Cardiac fibroblast (primary cell): ENCODE results near the gene SEC14L2.

Experiments
- DNase-seq, 2 donors: peaks; one replicate each; pipeline versions ENCODE4 v3.0.0 to v3.0.0-alpha.2; 2010; ENCODE audit warnings: low read depth in 2 of 2
- H3K4me3 ChIP-seq, 2 donors: replicated peaks in 1 of 2; 1 replicate in 1 of 2; 2 replicates in 1 of 2; pipeline ENCODE4 v1.5.1; 2011; ENCODE audit warnings: low read depth in 2 of 2, low read length in 2 of 2, mild to moderate bottlenecking in 2 of 2, moderate library complexity in 1 of 2
- TF ChIP-seq, protein P1 (sequence below): IDR thresholded peaks from one replicate; pipeline ENCODE4 v1.5.1; 2011; ENCODE audit warnings: low read depth, mild to moderate bottlenecking, low read length, inconsistent platforms

Gene SEC14L2

DNA sequence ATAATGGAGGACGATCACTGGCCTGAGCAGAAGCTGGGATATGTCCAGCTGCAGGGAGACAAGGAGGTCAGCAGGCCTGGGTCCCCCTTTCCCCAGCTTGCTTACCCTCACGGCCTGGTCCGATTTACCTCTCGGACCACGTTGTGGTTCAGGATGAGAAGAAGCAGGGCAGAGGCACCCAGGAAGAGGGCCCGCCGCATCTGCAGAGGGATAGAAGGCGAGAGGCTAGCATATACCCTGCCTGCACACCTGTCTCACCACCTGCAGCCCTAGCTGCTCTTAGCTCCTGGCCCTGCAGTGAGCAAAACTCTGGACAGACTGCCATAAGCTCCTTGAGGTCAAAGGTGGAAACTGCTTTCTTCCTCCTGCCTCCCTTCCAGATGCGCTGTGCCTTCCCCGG, 10.9 kb upstream of the SEC14L2 start:
- no peak for DNase-seq
- no peak overlapping the region for H3K4me3 ChIP-seq
- TF ChIP-seq, protein P1, sequence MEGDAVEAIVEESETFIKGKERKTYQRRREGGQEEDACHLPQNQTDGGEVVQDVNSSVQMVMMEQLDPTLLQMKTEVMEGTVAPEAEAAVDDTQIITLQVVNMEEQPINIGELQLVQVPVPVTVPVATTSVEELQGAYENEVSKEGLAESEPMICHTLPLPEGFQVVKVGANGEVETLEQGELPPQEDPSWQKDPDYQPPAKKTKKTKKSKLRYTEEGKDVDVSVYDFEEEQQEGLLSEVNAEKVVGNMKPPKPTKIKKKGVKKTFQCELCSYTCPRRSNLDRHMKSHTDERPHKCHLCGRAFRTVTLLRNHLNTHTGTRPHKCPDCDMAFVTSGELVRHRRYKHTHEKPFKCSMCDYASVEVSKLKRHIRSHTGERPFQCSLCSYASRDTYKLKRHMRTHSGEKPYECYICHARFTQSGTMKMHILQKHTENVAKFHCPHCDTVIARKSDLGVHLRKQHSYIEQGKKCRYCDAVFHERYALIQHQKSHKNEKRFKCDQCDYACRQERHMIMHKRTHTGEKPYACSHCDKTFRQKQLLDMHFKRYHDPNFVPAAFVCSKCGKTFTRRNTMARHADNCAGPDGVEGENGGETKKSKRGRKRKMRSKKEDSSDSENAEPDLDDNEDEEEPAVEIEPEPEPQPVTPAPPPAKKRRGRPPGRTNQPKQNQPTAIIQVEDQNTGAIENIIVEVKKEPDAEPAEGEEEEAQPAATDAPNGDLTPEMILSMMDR, result no peak

DNA sequence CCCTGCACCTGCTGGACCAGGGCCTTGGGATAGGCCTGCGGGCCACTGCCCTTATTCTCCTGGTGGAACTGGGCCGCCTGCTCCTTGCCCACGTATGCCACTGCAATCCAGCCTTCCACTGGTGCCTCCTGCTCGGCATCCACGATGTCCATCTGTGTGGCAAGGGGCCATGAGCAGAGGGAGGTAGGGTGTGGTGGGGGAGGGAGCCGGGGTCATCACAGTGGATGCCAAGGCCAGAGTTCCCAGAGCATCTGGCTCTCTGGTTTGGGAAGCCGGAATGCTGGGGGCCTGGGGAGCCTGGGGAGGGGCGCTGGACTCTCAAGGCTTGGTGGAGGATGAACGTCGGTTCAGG, 10.2 kb upstream of the SEC14L2 start:
- peak overlapping the region; percentile 62 to 74 for H3K4me3 ChIP-seq
- no peak for DNase-seq
- TF ChIP-seq, protein P1, result no peak

DNA sequence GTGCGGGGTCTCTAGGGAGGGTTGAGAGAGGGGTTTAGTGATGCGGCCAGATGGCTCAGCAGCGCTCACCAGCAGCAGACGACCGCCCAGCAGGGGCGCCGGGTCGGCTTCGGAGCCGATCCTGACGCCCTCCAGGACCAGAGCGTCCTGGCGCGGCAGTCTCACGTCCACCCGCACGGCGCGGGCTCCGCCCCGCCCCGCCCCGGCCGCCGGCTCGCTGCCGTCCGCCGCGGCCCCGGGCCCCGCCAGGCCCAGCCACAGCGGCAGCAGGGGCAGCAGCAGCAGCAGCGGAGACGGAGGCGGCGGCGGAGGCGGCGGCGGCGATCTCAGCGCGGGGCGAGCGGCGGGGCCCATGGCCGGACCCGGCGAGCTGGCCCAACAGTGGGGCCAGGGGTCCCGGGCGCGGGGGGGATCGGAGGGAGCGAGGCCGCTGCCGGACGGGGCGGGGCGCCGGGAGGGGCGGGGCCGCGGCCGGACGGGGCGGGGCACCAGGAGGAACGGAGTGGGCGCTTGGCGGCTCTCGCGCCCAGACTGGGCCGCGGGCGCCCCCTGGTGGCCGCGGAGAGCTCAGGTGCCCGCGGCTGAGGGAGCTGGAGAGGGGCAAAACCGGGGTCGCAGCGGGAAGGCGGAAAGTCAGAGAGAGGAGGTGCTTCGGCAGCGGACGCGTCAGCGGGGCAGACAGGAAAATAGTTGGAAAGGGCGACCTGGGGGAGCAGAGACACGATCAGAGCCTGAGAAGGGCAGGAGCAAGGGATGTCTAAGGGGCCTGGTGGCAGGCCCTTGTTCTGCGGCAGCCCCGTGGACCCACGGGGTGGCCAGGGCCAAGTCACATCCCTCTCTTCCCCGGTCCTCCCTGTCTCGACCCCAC, 9.6 kb upstream of the SEC14L2 start, which contains the start of gene RNF215:
Gene RNF215, minus strand, starts transcription at position 452 of the 868 bp plus-strand sequence. Its CDS starts 98 bp downstream, at position 354.
- peak within 1 kb of the TSS; percentile 62 to 74 for H3K4me3 ChIP-seq
- TF ChIP-seq, protein P1, result peak; percentile 50
- DNase-seq, result peak; percentile 75 to 85

DNA sequence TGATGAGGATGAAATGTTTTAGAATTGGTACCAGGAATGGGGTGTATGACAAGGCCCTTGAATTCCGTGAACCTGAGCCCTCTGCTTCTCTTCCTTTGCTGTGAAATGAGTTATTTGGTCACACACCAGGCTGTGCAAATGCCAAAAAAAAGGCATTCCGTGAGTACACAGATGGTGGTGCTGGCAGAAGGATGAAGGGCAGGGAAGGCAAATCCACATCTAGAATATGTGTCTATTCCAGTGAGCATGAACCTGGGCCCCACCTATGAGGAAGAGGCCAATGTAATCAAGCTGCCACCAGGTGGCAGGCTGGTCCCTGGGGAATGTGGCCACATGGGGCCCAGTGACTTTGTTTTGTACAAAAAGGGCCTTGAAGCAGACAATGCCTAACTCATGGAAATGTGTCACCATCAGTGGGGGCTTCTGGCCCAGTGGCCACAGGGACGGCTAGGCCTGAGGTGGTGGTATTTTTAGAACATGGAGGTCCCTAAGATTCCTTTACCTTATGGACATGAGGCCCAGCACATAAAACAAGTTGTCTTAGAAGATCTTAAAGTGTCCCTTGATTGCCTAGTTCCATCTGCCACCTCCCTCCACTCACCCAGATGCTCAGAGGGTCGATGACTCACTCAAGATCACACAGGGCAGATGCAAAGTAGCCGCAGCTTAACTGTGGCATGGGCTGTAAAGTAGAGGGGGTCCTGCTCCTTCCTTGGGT, 5.7 kb upstream of the SEC14L2 start:
- TF ChIP-seq, protein P1, result peak; percentile 72
- peak; percentile 70 to 78 for DNase-seq
- H3K4me3 ChIP-seq, result no peak overlapping the region

DNA sequence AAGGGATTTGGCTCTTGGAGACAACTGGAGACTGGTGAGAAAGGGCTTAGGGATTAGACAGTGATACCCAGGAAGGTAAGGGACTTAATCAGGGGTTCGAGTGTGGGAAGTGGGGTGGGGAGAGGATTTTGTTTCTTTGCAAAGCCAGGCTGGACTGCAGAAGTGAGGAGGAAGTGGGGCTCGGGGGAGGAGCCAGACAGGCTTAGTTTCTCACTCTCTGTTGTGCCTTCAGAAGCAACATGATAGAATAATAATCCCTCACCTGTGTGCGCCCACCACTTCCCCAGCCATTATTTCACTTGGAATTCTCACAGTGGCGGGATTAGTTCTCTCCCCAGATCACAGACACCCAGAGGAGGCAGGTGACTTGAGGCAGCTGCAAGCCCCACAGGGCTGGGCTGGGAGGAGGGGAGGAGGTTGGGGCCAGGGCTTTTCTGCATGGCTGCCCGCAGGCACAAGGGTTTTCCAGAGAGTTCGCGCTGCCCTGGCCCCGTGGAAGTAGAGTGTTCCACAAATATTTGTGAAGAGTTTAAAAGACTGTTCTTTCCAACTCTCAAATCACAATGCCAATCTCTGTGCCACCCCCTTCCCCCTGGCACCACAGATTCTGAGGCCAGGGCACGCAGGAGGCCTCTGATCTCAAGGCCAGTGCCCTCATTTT, 4.0 kb upstream of the SEC14L2 start:
- H3K4me3 ChIP-seq, result no peak overlapping the region
- TF ChIP-seq, protein P1, result no peak
- DNase-seq, result no peak

DNA sequence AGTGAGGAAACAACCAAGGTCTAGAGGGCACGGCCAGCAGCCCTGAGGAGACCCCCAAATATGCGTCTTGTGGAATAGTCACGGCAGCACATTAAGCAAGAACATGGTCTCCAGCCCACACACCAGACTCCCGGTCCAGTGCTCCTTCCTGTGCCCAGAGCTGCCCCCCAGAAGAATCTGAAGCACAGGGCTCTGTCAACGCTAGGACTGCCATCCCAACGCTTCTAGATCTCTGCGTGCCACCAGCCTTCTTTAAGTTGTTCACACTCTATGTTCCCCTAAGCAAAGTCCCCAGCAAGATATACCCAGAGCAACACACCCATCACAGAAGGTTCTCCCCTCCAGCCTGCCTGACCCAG, 3.5 kb upstream of the SEC14L2 start:
- DNase-seq, result no peak
- H3K4me3 ChIP-seq, result no peak overlapping the region
- TF ChIP-seq, protein P1, result no peak
